ENCODE measurements around the gene PRDM13. TPM values are rescaled to one million over a fixed set of nuclear protein-coding genes. Genes with fewer than 3 reads are reported as not detected.

The PRDM13 gene
- total RNA-seq (not detected), polyA plus RNA-seq (not detected)

GRCh38 chr6:99606656-99607415 lies at the start of gene PRDM13:
PRDM13 (plus strand) TSS chr6:99606833; CDS start chr6:99607035, 202 bp downstream.
- Histone ChIP-seq H3K9me3 (ENCODE audit: control insufficient read depth in 4 of 4, low read length in 3 of 4) (no peaks in the 10 kb centered on the region), H3K27ac (ENCODE audit: low read depth in 1 of 2, low read length in 2 of 2) (no peak within 1 kb of the TSS), H3K36me3 (ENCODE audit: control insufficient read depth in 4 of 4, insufficient read depth in 3 of 4, low read depth in 1 of 4, low read length in 3 of 4) (no peaks in the 10 kb centered on the region), H3K27me3 (ENCODE audit: control insufficient read depth in 4 of 4, insufficient read depth in 4 of 4, low read length in 3 of 4) (peaks cover 20 to 42% (median 32%) of the 10 kb centered on the region in 4 donors), H3K9ac (ENCODE audit: low read depth in 1 of 2, low read length in 2 of 2) (no peak within 1 kb of the TSS), H3K4me3 (ENCODE audit: low read depth in 1 of 3, low read length in 3 of 3) (no peak within 1 kb of the TSS), H3K4me1 (ENCODE audit: control insufficient read depth in 4 of 4, insufficient read depth in 4 of 4, low read length in 3 of 4) (peaks cover 9 to 26% (median 17%) of the 10 kb centered on the region in 4 donors)
- TF ChIP-seq RAD21 (IDR thresholded peaks at IDR 0.05) (no peak), ZBTB33 (IDR thresholded peaks at IDR 0.05) (no peak), JUND (IDR thresholded peaks at IDR 0.05) (no peak), EGR1 (IDR thresholded peaks at IDR 0.05; ENCODE audit: low read depth in 2 of 2) (no peak), REST (IDR thresholded peaks at IDR 0.05) (no peak), FOXA1 (IDR thresholded peaks at IDR 0.05) (no peak), TAF1 (conservative IDR thresholded peaks at IDR 0.05) (no peak), HNF4G (IDR thresholded peaks at IDR 0.05) (no peak), GABPA (IDR thresholded peaks at IDR 0.05 in 1 of 2, conservative IDR thresholded peaks at IDR 0.05 in 1 of 2) (no peak), HNF4A (conservative IDR thresholded peaks at IDR 0.05) (no peak), MAX (IDR thresholded peaks at IDR 0.05) (no peak), SP1 (IDR thresholded peaks at IDR 0.05) (no peak), RXRA (IDR thresholded peaks at IDR 0.05) (no peak), NR2F2 (IDR thresholded peaks at IDR 0.05) (no peak), YY1 (IDR thresholded peaks at IDR 0.05) (no peak)
- TF ChIP-seq, protein P1, sequence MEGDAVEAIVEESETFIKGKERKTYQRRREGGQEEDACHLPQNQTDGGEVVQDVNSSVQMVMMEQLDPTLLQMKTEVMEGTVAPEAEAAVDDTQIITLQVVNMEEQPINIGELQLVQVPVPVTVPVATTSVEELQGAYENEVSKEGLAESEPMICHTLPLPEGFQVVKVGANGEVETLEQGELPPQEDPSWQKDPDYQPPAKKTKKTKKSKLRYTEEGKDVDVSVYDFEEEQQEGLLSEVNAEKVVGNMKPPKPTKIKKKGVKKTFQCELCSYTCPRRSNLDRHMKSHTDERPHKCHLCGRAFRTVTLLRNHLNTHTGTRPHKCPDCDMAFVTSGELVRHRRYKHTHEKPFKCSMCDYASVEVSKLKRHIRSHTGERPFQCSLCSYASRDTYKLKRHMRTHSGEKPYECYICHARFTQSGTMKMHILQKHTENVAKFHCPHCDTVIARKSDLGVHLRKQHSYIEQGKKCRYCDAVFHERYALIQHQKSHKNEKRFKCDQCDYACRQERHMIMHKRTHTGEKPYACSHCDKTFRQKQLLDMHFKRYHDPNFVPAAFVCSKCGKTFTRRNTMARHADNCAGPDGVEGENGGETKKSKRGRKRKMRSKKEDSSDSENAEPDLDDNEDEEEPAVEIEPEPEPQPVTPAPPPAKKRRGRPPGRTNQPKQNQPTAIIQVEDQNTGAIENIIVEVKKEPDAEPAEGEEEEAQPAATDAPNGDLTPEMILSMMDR (IDR thresholded peaks at IDR 0.05; ENCODE audit: low read depth, low read length, missing input control) = no peak
- TF ChIP-seq, protein P2, sequence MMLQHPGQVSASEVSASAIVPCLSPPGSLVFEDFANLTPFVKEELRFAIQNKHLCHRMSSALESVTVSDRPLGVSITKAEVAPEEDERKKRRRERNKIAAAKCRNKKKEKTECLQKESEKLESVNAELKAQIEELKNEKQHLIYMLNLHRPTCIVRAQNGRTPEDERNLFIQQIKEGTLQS (IDR thresholded peaks at IDR 0.05) = no peak
- no peak for DNase-seq (ENCODE audit: low spot score)
- WGBS = 3% methylated on average over 54 of the region's 54 CpGs

All from liver (tissue), 9 donors.